Neural cell (in vitro differentiated cells): Measurements from ENCODE around the gene TNRC6C. TPM values are rescaled to one million over a fixed set of nuclear protein-coding genes. Genes with fewer than 3 reads are reported as not detected.
A peak's percentile ranks its signal among the peaks of the same experiment; 100 is the strongest.

Source experiments
- H2AFZ ChIP-seq: fragments of 200-600, 300-800 bp; sonication (generic), shearing (Covaris generic); 2 replicates; pipeline ENCODE4 v1.6.0; 2014; ENCODE audit warnings: low read depth, mild to moderate bottlenecking, antibody characterized with exemption, low read length, moderate library complexity
- H3F3A ChIP-seq: fragments of 200-600 bp; shearing (Covaris generic); 2 replicates; pipeline ENCODE4 v1.6.1; 2016; ENCODE audit warnings: mild to moderate bottlenecking, moderate library complexity, mixed read lengths, antibody characterized with exemption, low read length; ENCODE audit not compliant: insufficient read depth, poor library complexity, severe bottlenecking
- H3K27ac ChIP-seq: fragments of 200-600, 300-800 bp; sonication (generic), shearing (Covaris generic); 2 replicates; pipeline ENCODE4 v1.5.1; 2014; ENCODE audit warnings: mild to moderate bottlenecking, low read length, moderate library complexity
- H3K27me3 ChIP-seq: fragments of 300-800, 200-600 bp; sonication (generic), shearing (Covaris generic); 2 replicates; pipeline ENCODE4 v1.6.0; 2014; ENCODE audit warnings: mild to moderate bottlenecking, low read depth, low read length, moderate library complexity; ENCODE audit not compliant: insufficient read depth
- H3K36me3 ChIP-seq: fragments of 300-800, 200-600 bp; sonication (generic), shearing (Covaris generic); 2 replicates; pipeline ENCODE4 v1.5.1; 2014; ENCODE audit warnings: mild to moderate bottlenecking, antibody characterized with exemption, low read length, moderate library complexity; ENCODE audit not compliant: insufficient read depth
- H3K4me2 ChIP-seq: fragments of 300-800, 200-600 bp; sonication (generic), shearing (Covaris generic); 2 replicates; pipeline ENCODE4 v1.6.0; 2014; ENCODE audit warnings: mild to moderate bottlenecking, low read length
- H3K4me3 ChIP-seq: fragments of 300-800, 200-600 bp; sonication (generic), shearing (Covaris generic); 2 replicates; pipeline ENCODE4 v1.5.1; 2014; ENCODE audit warnings: mild to moderate bottlenecking, low read length, moderate library complexity
- H3K79me2 ChIP-seq: fragments of 200-600 bp; shearing (Covaris generic); replicated peaks from 2 replicates; pipeline ENCODE4 v1.6.0; 2014; ENCODE audit warnings: mild to moderate bottlenecking, low read length, moderate library complexity; ENCODE audit not compliant: insufficient read depth
- H3K9ac ChIP-seq: fragments of 300-800, 200-600 bp; sonication (generic), shearing (Covaris generic); 2 replicates; pipeline ENCODE4 v1.6.1; 2016; ENCODE audit warnings: mild to moderate bottlenecking, low read length, mixed read lengths
- H3K9me2 ChIP-seq: fragments of 200-600 bp; shearing (Covaris generic); 2 replicates; pipeline ENCODE4 v1.6.1; 2016; ENCODE audit warnings: mild to moderate bottlenecking, low read length, mixed read lengths; ENCODE audit not compliant: insufficient read depth
- H3K9me3 ChIP-seq: fragments of 200-600, 300-800 bp; sonication (generic), shearing (Covaris generic); 2 replicates; pipeline ENCODE4 v1.6.1; 2016; ENCODE audit warnings: mild to moderate bottlenecking, mixed run types, low read length, moderate library complexity, mixed read lengths
- H4K20me1 ChIP-seq: fragments of 200-600 bp; shearing (Covaris generic); 2 replicates; pipeline ENCODE4 v1.6.1; 2016; ENCODE audit warnings: mild to moderate bottlenecking, mixed run types; ENCODE audit not compliant: insufficient read depth
- EP300 ChIP-seq: fragments of 450-650 bp; conservative IDR thresholded peaks from 2 replicates; pipeline ENCODE4 v1.6.1; 2014; ENCODE audit warnings: antibody characterized with exemption, mild to moderate bottlenecking, moderate library complexity; ENCODE audit not compliant: poor library complexity, severe bottlenecking
- EZH2 ChIP-seq: fragments of 200-600, 300-800 bp; shearing (Covaris generic), sonication (generic); IDR thresholded peaks from 2 replicates; pipeline ENCODE4 v1.6.1; 2014; ENCODE audit warnings: antibody characterized with exemption, low read length, borderline replicate concordance, mild to moderate bottlenecking; ENCODE audit not compliant: insufficient read depth, poor library complexity, severe bottlenecking
- MXI1 ChIP-seq: fragments of 450-650 bp; conservative IDR thresholded peaks from 2 replicates; pipeline ENCODE4 v1.6.1; 2014; ENCODE audit warnings: antibody characterized with exemption, mild to moderate bottlenecking; ENCODE audit not compliant: poor library complexity, severe bottlenecking
- POLR2AphosphoS5 ChIP-seq: IDR thresholded peaks from 2 replicates; pipeline ENCODE4 v1.6.1; 2012
- RAD21 ChIP-seq: fragments of 450-650 bp; conservative IDR thresholded peaks from 2 replicates; pipeline ENCODE4 v1.6.1; 2014; ENCODE audit warnings: antibody characterized with exemption, mild to moderate bottlenecking, moderate library complexity
- SMC3 ChIP-seq: fragments of 450-650 bp; conservative IDR thresholded peaks from 2 replicates; pipeline ENCODE4 v1.6.1; 2014; ENCODE audit warnings: antibody characterized with exemption, mild to moderate bottlenecking, moderate library complexity; ENCODE audit not compliant: poor library complexity
- TAF1 ChIP-seq: IDR thresholded peaks from 2 replicates; pipeline ENCODE4 v1.6.1; 2012; ENCODE audit warnings: low read depth
- polyA plus RNA-seq: library from polyadenylated mRNA; depleted of rRNA; stranded (reverse); fragments of >200 nt; gene quantifications from 2 replicates; pipeline ENCODE4 v1.2.3, GENCODE V29; 2014
- TF ChIP-seq, protein P1 (sequence below): fragments of 450-650 bp; IDR thresholded peaks from 2 replicates; pipeline ENCODE4 v1.5.1; 2014; ENCODE audit warnings: antibody characterized with exemption, mild to moderate bottlenecking, moderate library complexity; ENCODE audit not compliant: poor library complexity, severe bottlenecking
- TF ChIP-seq, protein P2 (sequence below): IDR thresholded peaks from 2 replicates; pipeline ENCODE4 v1.6.1; 2012; ENCODE audit warnings: borderline replicate concordance

The TNRC6C gene
- polyA plus RNA-seq, 1 donor from 2014 or later: 15.4 TPM

DNA sequence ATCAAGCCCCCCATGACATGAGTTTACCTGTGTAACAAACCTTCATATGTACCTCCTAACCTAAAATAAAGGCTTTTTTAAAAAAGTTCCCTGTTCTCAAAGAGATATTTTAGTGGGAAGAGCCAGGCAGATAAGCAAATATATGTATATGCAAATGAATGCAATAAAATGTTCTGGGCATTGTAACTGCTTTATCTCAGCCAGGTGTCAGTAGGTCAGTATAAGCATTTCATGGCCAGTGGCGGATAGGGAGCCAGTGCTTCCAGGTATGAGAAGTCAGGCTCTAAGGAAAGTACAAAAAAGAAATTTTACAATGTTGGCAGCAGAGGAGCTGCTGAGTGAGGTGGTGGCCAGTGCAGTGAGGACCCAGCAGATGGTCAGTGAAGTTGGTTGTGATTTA is 53.9 kb downstream of the TNRC6C start:
- Histone ChIP-seq H3K4me3 (no peak overlapping the region), H3K4me2 (no peak overlapping the region), H3K36me3 (peaks cover 27% of the 10 kb centered on the region), H3K27me3 (no peaks in the 10 kb centered on the region), H2AFZ (no peak overlapping the region), H3K9me3 (no peaks in the 10 kb centered on the region), H3K9me2 (no peaks in the 10 kb centered on the region), H3K27ac (no peak overlapping the region), H3K79me2 (no peaks in the 10 kb centered on the region), H3K9ac (no peak overlapping the region), H4K20me1 (no peaks in the 10 kb centered on the region), H3F3A (no peaks in the 10 kb centered on the region)
- no peak for TF ChIP-seq MXI1
- TF ChIP-seq TAF1: no peak
- no peak for TF ChIP-seq RAD21
- TF ChIP-seq SMC3: no peak
- TF ChIP-seq, protein P1, sequence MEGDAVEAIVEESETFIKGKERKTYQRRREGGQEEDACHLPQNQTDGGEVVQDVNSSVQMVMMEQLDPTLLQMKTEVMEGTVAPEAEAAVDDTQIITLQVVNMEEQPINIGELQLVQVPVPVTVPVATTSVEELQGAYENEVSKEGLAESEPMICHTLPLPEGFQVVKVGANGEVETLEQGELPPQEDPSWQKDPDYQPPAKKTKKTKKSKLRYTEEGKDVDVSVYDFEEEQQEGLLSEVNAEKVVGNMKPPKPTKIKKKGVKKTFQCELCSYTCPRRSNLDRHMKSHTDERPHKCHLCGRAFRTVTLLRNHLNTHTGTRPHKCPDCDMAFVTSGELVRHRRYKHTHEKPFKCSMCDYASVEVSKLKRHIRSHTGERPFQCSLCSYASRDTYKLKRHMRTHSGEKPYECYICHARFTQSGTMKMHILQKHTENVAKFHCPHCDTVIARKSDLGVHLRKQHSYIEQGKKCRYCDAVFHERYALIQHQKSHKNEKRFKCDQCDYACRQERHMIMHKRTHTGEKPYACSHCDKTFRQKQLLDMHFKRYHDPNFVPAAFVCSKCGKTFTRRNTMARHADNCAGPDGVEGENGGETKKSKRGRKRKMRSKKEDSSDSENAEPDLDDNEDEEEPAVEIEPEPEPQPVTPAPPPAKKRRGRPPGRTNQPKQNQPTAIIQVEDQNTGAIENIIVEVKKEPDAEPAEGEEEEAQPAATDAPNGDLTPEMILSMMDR: no peak
- no peak for TF ChIP-seq EP300
- no peak for TF ChIP-seq POLR2AphosphoS5
- TF ChIP-seq, protein P2, sequence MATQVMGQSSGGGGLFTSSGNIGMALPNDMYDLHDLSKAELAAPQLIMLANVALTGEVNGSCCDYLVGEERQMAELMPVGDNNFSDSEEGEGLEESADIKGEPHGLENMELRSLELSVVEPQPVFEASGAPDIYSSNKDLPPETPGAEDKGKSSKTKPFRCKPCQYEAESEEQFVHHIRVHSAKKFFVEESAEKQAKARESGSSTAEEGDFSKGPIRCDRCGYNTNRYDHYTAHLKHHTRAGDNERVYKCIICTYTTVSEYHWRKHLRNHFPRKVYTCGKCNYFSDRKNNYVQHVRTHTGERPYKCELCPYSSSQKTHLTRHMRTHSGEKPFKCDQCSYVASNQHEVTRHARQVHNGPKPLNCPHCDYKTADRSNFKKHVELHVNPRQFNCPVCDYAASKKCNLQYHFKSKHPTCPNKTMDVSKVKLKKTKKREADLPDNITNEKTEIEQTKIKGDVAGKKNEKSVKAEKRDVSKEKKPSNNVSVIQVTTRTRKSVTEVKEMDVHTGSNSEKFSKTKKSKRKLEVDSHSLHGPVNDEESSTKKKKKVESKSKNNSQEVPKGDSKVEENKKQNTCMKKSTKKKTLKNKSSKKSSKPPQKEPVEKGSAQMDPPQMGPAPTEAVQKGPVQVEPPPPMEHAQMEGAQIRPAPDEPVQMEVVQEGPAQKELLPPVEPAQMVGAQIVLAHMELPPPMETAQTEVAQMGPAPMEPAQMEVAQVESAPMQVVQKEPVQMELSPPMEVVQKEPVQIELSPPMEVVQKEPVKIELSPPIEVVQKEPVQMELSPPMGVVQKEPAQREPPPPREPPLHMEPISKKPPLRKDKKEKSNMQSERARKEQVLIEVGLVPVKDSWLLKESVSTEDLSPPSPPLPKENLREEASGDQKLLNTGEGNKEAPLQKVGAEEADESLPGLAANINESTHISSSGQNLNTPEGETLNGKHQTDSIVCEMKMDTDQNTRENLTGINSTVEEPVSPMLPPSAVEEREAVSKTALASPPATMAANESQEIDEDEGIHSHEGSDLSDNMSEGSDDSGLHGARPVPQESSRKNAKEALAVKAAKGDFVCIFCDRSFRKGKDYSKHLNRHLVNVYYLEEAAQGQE: no peak
- no peak for TF ChIP-seq EZH2

DNA sequence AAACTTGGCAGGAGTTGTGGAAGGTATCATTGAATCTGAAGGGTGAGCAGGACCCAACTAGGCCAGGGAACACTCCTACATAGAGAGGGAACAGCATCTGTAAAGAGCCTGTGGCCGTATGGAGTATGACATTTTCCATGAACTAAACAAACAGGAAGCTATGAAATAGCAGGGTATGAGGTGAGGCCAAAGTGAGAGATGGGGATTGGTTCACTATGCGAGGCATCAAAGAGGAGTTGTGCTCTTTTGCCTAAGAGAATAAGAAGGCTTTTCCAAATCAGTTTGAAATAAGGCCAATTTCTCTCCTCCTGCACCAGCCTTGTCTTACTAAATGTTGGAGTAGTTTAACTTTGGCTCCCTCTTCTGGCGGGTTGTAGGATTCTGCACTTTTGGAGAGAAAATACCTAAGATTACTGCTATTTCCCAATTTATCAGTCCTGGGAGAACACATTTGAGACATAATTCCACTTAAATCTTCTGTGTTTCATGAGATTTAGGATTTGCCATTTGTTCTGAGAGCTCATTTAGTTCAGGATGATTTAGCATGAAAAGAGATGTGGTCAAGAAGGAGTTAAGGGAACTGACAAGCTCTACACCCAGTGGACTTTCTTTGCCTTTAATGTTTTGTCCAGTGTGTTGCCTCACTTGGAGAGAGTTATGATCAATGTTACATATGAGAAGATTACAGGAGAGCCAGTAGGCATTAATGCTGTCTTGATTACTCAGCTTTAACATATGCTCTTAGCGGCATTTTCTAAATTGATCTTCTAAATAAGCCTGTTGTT is 55.4 kb downstream of the TNRC6C start:
- H3K79me2 ChIP-seq: no peaks in the 10 kb centered on the region
- H3K27me3 ChIP-seq: no peaks in the 10 kb centered on the region
- peaks cover 22% of the 10 kb centered on the region for H3K36me3 ChIP-seq
- no peak overlapping the region for H3K4me3 ChIP-seq
- no peaks in the 10 kb centered on the region for H3K9me3 ChIP-seq
- no peaks in the 10 kb centered on the region for H3K9me2 ChIP-seq
- H2AFZ ChIP-seq: no peak overlapping the region
- no peaks in the 10 kb centered on the region for H4K20me1 ChIP-seq
- no peak overlapping the region for H3K27ac ChIP-seq
- no peak overlapping the region for H3K4me2 ChIP-seq
- no peaks in the 10 kb centered on the region for H3F3A ChIP-seq
- TF ChIP-seq SMC3: peak; percentile 95
- TF ChIP-seq MXI1: no peak
- no peak for TF ChIP-seq TAF1
- TF ChIP-seq, protein P1: peak; percentile 94
- no peak for TF ChIP-seq EP300
- TF ChIP-seq POLR2AphosphoS5: no peak
- TF ChIP-seq RAD21: peak; percentile 95
- TF ChIP-seq, protein P2: no peak
- TF ChIP-seq EZH2: no peak
- H3K9ac ChIP-seq: no peak overlapping the region
